NB4 (cell line): Measurements from ENCODE around the gene IMMP2L.

Experiments used
- CTCF ChIP-seq: IDR thresholded peaks from one replicate; pipeline ENCODE4 v1.5.1; 2012; ENCODE audit warnings: low read depth, low read length
- MAX ChIP-seq: IDR thresholded peaks from 2 replicates; pipeline ENCODE4 v1.6.1; 2011; ENCODE audit warnings: low read depth, low read length

GRCh38 chr7:110774071-110774470 lies 788.2 kb downstream of the IMMP2L start:
- no peak for TF ChIP-seq MAX
- TF ChIP-seq CTCF: no peak
